ENCODE measurements around the gene KHDC1L. TPM values are rescaled to one million over a fixed set of nuclear protein-coding genes. Genes with fewer than 3 reads are reported as not detected.
"Not testable (repeated sequence)": the region's sequence is repeated elsewhere in the genome, so short reads cannot be mapped to it uniquely, and the experiment has no call there.

KHDC1L gene
- total RNA-seq, 1 experiment from 2014 or later, result not detected

DNA sequence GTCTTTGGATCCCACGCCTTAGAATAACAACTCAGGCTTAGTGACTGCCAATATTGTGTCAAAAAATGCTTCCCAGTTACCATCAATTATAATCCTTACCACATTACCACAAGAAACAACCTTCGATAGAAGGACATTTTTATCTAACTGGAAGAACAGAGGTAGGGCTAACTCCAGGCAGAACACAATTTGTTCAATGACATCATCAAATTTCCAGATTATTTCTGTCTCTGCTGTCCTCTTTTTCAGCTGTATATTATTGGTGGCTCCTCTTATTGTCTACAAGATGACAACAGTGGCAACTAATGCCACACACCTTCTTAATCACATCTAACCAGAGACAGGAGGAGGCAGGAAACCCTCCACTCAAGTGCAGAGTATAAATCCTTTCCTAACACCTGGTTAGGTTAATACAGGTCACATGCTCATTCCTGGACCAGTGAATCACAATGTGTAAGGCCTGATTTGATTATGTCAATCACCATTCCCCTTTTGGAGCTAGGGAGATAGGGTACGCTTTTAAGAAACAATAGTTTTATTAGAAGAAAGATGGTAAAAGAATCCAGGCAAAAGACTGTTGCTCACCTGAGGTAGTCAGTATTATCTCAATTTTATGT lies 18.0 kb downstream of the KHDC1L start:
- DNase-seq (ENCODE audit: low read depth), result no peak

DNA sequence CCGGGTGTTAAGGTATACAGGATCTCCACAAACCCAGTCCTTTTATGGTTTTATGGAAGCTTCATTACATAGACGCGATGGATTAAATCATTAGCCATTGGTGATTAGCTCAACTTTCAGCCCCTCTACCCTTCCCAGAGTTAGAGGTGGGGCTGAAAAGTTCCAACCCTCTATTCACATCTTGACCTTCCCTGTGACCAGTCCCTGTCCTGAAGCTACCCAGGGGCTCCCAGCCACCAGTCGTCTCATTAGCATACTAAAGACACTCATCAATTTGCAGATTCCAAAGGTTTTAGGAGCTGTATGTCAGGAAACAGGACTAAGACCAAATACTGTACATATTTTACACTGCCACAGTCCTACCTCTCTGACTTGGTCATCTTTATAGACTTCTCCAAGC lies 21.0 kb downstream of the KHDC1L start:
- no peak for DNase-seq (ENCODE audit: low read depth)

- peak; percentile 68 for DNase-seq (ENCODE audit: low read depth)
Measured at GRCh38 chr6:73203098-73203497, 22.2 kb downstream of the KHDC1L start.

DNA sequence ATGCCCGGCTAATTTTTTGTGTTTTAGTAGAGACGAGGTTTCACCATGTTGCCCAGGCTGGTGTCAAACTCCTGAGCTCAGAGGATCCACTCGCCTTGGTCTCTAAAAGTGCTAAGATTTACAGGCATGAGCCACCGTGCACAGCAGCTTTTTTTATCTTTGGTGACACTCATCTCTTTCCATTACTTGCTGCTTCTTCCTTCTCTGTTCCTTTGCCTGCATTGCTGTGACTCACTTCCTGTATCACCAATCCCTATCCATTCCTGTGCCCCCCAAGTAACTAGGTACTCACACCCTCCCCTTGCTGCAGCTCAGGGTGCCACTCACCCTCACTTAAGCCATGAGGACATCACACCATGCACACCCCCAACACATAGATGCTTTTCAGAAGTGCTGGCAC lies 24.6 kb downstream of the KHDC1L start:
- peak; percentile 49 for DNase-seq (ENCODE audit: low read depth)

DNA sequence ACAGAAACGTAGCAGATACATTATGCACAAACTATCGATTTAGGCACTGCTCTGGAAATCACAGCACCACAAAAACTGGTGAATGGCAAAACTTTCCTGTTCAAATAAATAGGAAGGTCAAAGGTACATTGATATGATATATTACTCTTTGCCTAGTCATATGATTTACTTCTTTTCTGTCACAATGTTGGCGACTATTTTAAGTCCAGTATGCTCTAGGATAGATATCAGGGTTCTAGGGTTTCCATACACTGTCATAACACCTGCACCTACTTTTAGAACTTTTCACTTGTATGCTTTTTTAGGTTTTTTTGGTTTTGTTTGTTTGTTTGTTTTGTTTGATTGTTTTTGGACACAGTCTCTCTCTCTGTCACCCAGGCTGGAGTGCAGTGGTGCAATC lies 25.0 kb downstream of the KHDC1L start:
- DNase-seq (ENCODE audit: low read depth), result no peak

- DNase-seq (ENCODE audit: low read depth), result no peak
Measured at GRCh38 chr6:73194744-73195143, 30.6 kb downstream of the KHDC1L start.

DNA sequence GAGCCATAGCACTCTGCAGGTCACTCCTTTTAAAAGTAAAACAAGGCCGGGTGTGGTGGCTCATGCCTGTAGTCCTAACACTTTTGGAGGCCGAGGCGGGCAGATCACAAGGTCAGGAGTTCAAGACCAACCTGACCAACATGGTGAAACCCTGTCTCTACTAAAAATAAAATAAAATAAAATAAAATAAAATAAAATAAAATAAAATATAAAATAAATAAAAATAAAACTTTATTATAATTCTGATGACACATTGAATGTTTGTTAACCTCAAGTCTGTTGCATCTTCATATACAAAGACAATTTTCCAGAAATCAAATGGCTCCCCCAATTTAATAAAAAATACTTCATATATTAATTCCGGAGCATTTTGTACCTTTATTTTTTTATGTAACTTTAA lies 32.0 kb downstream of the KHDC1L start:
- not testable (repeated sequence) for DNase-seq (ENCODE audit: low read depth)

DNA sequence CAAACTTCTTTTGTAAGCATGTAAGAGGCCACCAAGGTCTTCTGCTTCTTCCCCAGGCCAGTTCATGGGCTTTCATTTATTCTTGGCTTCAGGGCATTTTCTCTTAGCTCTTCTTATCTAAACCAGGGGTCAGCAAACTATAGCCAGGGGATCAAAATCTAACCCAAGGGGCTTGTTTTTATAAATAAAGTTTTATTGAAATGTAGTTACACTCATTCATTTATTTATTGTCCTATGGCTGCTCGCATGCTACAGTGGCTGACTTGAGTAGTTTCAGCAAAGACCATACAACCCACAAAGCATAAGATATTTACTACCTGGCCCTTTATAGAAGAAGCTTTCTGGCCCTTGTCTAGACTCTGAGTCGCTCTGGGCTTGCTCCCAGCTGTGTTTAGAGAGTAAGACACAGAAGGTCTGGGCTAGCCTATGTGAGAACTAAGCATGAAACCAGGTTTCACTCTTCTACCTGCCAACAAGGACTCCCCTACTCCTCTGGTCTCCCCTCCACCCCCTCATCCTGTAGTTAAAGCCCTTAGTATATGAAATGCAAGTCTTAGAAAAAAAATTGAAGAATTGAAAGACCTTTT lies 43.2 kb downstream of the KHDC1L start:
- DNase-seq (ENCODE audit: low read depth), result no peak

- peak; percentile 83 for DNase-seq (ENCODE audit: low read depth)
Measured at GRCh38 chr6:73180763-73181619, 44.3 kb downstream of the KHDC1L start.

GRCh38 chr6:73180076-73180738 lies 45.1 kb downstream of the KHDC1L start:
- peak; percentile 53 for DNase-seq (ENCODE audit: low read depth)

DNA sequence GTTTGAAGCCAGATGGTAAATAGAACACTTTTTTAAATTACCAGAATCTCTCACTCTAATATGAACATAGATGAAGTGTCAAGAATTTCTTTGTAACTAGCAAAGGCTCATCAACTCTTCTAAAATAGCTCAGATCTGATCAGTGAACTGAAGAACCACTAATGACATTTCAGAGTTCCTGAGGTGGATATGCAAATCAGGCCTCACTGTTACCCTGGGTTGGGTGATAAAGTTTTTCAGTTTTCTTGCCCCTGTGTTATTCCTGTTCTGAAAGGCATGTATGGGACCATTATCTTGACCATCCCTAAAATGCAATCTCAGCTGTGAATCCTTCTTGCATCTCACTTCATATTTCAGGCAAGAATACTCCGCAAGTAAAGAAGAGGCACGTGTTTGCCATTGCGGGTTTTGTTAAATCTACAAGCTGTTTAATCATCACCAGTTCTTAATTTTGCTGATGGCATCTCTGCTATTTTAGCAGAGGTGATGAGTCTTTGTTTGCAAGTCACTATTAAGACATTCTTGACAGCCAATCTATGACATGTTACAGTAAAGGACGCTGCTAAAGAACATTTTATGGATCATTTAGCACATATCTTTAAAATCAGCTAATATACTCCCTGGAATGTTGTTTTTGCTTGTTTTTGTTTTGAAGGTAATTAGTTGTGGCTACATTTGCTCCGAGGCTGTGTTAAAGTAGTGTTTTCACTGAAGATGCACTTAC lies 47.9 kb downstream of the KHDC1L start:
- no peak for DNase-seq (ENCODE audit: low read depth)

- DNase-seq (ENCODE audit: low read depth), result no peak
Measured at GRCh38 chr6:73176057-73176456, 49.2 kb downstream of the KHDC1L start.

- no peak for DNase-seq (ENCODE audit: low read depth)
Measured at GRCh38 chr6:73174646-73175045, 50.6 kb downstream of the KHDC1L start.

Other genes with a start within 250 kb of the KHDC1L start
- 11.4 and 11.7 TPM in 2 replicates for gene KHDC1, start 37.7 kb upstream of the KHDC1L start, total RNA-seq (2014; rRNA removed; shearing (Covaris generic))
- not detected in 2 replicates for gene DPPA5, start 128.8 kb upstream of the KHDC1L start, total RNA-seq (2014; rRNA removed; shearing (Covaris generic))
- gene KHDC3L, start 137.2 kb upstream of the KHDC1L start, total RNA-seq (2014; rRNA removed; shearing (Covaris generic)), result 0.22 TPM in 1 of 2 replicates, not detected in the other
- not detected in 2 replicates for gene OOEP, start 144.4 kb upstream of the KHDC1L start, total RNA-seq (2014; rRNA removed; shearing (Covaris generic))
- gene DDX43, start 169.3 kb upstream of the KHDC1L start, total RNA-seq (2014; rRNA removed; shearing (Covaris generic)), result not detected in 2 replicates
- gene CGAS, start 226.8 kb upstream of the KHDC1L start, total RNA-seq (2014; rRNA removed; shearing (Covaris generic)), result 7.8 and 12.5 TPM in 2 replicates
- 14.4 and 17.8 TPM in 2 replicates for gene MTO1, start 236.2 kb upstream of the KHDC1L start, total RNA-seq (2014; rRNA removed; shearing (Covaris generic))